WTC11 (cell line): ENCODE data around the gene MTMR6. TPM values are rescaled to one million over a fixed set of nuclear protein-coding genes. Genes with fewer than 3 reads are reported as not detected.

Experiments used
- ATAC-seq: fragments of 200-7000 bp; cut with Tn5 transposase; 2 replicates; pipeline ENCODE4 v1.10.0; 2021; ENCODE audit warnings: mild to moderate bottlenecking, moderate library complexity
- CTCF ChIA-PET: fragments of 300-600 bp; sonication (Branson Sonifier 250); formaldehyde crosslinking; loops from one replicate; lab custom pipeline; 2021; ENCODE audit warnings: antibody characterized with exemption; lab: Charles Lee
- POLR2A ChIA-PET: fragments of 350-600 bp; sonication (Branson Sonifier 250); formaldehyde crosslinking; loops from one replicate; lab custom pipeline; 2021; ENCODE audit warnings: antibody characterized with exemption; lab: Charles Lee
- DNase-seq: peaks from one replicate; pipeline ENCODE4 v3.0.0; 2021; ENCODE audit warnings: low spot score
- H3K27ac Mint-ChIP-seq: 2 replicates; pipeline ENCODE4 v1.8.0; 2021; ENCODE audit warnings: mixed read lengths
- H3K27me3 Mint-ChIP-seq: 2 replicates; pipeline ENCODE4 v1.8.0; 2021; ENCODE audit warnings: low read depth, mild to moderate bottlenecking, moderate library complexity, mixed read lengths
- H3K36me3 Mint-ChIP-seq: 2 replicates; pipeline ENCODE4 v1.8.0; 2021; ENCODE audit warnings: mixed read lengths
- H3K4me1 Mint-ChIP-seq: 2 replicates; pipeline ENCODE4 v1.8.0; 2022; ENCODE audit warnings: mixed read lengths
- H3K4me3 Mint-ChIP-seq: 2 replicates; pipeline ENCODE4 v1.8.0; 2021; ENCODE audit warnings: mild to moderate bottlenecking, moderate library complexity, mixed read lengths
- H3K9me3 Mint-ChIP-seq: 2 replicates; pipeline ENCODE4 v1.8.0; 2021; ENCODE audit warnings: mixed read lengths
- FOXJ3 ChIP-seq: sonication (generic); formaldehyde crosslinking; IDR thresholded peaks from 2 replicates; pipeline ENCODE4 v1.9.0; 2021; ENCODE audit warnings: missing genetic modification reagents, mild to moderate bottlenecking, borderline replicate concordance
- FOXP1 ChIP-seq: sonication (generic); formaldehyde crosslinking; IDR thresholded peaks from 2 replicates; pipeline ENCODE4 v1.8.0; 2022; ENCODE audit warnings: missing genetic modification reagents, mild to moderate bottlenecking, moderate library complexity, borderline replicate concordance
- MYBL2 ChIP-seq: sonication (generic); formaldehyde crosslinking; IDR thresholded peaks from 2 replicates; pipeline ENCODE4 v1.8.1; 2023; ENCODE audit warnings: mild to moderate bottlenecking, moderate library complexity, missing genetic modification reagents
- NR2C2 ChIP-seq: sonication (generic); formaldehyde crosslinking; IDR thresholded peaks from 2 replicates; pipeline ENCODE4 v1.8.0; 2022; ENCODE audit warnings: mild to moderate bottlenecking, missing genetic modification reagents
- NR3C1 ChIP-seq: sonication (generic); formaldehyde crosslinking; conservative IDR thresholded peaks from 2 replicates; pipeline ENCODE4 v1.8.1; 2023; ENCODE audit warnings: low read depth, mild to moderate bottlenecking, missing genetic modification reagents
- SOX15 ChIP-seq: fragments of 250-450 bp; sonication (Bioruptor Pico); IDR thresholded peaks from 2 replicates; pipeline ENCODE4 v1.9.0; 2021; ENCODE audit warnings: mild to moderate bottlenecking
- ZNF396 ChIP-seq: fragments of 250-450 bp; sonication (Bioruptor Pico); IDR thresholded peaks from 2 replicates; pipeline ENCODE4 v1.8.0; 2021; ENCODE audit warnings: mild to moderate bottlenecking, moderate library complexity, borderline replicate concordance
- total RNA-seq: library from RNA; stranded (reverse); gene quantifications from 3 replicates; pipeline ENCODE4 v1.2.3, GENCODE V29; 2021
- TF ChIP-seq, protein P1 (sequence below): sonication (generic); formaldehyde crosslinking; IDR thresholded peaks from 2 replicates; pipeline ENCODE4 v1.8.0; 2022; ENCODE audit warnings: missing genetic modification reagents
- TF ChIP-seq, protein P2 (sequence below): fragments of 250-450 bp; sonication (Bioruptor Pico); IDR thresholded peaks from 2 replicates; pipeline ENCODE4 v1.9.0; 2021; ENCODE audit warnings: mild to moderate bottlenecking
- TF ChIP-seq, protein P3 (sequence below): fragments of 250-450 bp; sonication (Bioruptor Pico); IDR thresholded peaks from 2 replicates; pipeline ENCODE4 v1.8.0; 2021; ENCODE audit warnings: mild to moderate bottlenecking
- TF ChIP-seq, protein P4 (sequence below): fragments of 250-450 bp; sonication (Bioruptor Pico); IDR thresholded peaks from 2 replicates; pipeline ENCODE4 v1.9.0; 2021; ENCODE audit warnings: mild to moderate bottlenecking, borderline replicate concordance
- TF ChIP-seq, protein P5 (sequence below): fragments of 250-450 bp; sonication (Bioruptor Pico); conservative IDR thresholded peaks from 2 replicates; pipeline ENCODE4 v1.9.0; 2021; ENCODE audit warnings: mild to moderate bottlenecking
- TF ChIP-seq, protein P6 (sequence below): sonication (generic); formaldehyde crosslinking; IDR thresholded peaks from 2 replicates; pipeline ENCODE4 v1.8.0; 2023; ENCODE audit warnings: missing genetic modification reagents, mild to moderate bottlenecking, borderline replicate concordance

The MTMR6 gene
- total RNA-seq, 1 experiment from 2014 or later: 8.6 TPM

DNA sequence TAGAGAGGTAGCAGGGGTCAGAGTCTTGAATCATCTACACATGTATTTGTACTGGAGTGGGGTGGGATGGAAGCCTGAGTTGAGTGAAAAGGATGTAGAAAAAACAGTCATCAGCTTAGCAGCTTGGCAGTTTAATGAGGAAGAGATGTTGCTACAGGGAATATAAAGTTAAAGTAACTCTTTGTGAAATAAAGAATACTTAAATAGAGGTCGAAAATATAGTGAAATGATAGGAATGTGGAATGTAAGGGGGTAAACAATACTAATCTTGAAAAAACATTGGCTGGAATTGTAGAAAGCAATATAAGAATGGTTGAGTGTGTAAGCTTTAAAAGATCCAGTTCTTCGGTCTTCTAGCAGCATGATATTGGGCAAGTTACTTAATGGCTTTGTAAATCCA is 36.8 kb upstream of the MTMR6 start (continued):
- TF ChIP-seq, protein P1, sequence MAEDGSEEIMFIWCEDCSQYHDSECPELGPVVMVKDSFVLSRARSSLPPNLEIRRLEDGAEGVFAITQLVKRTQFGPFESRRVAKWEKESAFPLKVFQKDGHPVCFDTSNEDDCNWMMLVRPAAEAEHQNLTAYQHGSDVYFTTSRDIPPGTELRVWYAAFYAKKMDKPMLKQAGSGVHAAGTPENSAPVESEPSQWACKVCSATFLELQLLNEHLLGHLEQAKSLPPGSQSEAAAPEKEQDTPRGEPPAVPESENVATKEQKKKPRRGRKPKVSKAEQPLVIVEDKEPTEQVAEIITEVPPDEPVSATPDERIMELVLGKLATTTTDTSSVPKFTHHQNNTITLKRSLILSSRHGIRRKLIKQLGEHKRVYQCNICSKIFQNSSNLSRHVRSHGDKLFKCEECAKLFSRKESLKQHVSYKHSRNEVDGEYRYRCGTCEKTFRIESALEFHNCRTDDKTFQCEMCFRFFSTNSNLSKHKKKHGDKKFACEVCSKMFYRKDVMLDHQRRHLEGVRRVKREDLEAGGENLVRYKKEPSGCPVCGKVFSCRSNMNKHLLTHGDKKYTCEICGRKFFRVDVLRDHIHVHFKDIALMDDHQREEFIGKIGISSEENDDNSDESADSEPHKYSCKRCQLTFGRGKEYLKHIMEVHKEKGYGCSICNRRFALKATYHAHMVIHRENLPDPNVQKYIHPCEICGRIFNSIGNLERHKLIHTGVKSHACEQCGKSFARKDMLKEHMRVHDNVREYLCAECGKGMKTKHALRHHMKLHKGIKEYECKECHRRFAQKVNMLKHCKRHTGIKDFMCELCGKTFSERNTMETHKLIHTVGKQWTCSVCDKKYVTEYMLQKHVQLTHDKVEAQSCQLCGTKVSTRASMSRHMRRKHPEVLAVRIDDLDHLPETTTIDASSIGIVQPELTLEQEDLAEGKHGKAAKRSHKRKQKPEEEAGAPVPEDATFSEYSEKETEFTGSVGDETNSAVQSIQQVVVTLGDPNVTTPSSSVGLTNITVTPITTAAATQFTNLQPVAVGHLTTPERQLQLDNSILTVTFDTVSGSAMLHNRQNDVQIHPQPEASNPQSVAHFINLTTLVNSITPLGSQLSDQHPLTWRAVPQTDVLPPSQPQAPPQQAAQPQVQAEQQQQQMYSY (CRISPR knock-in tag): no peak
- no peak for TF ChIP-seq MYBL2 (CRISPR knock-in tag)
- TF ChIP-seq, protein P2, sequence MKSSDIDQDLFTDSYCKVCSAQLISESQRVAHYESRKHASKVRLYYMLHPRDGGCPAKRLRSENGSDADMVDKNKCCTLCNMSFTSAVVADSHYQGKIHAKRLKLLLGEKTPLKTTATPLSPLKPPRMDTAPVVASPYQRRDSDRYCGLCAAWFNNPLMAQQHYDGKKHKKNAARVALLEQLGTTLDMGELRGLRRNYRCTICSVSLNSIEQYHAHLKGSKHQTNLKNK (CRISPR knock-in tag): no peak
- TF ChIP-seq FOXP1 (CRISPR knock-in tag): no peak
- no peak for TF ChIP-seq ZNF396
- TF ChIP-seq NR2C2 (CRISPR knock-in tag): no peak

DNA sequence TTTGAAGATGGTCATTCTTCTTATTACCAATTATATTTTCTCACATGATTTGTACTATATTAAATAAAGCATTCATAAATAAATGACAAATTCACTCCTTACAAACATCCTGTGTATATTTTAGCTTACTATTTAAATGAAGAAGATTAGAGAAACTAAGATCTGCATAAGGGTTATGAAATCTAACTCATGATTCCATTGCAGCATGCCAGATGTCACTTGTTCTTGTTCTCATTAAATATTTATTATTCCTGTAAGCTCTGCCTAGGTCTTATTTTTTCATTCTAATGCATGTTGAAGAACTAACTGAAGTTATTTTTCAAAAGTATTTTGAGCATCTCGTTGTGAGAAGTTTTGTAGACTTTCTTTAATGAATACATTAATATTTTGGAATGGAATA is 32.5 kb upstream of the MTMR6 start:
- DNase-seq: no peak
- peaks cover 2% of the 10 kb centered on the region; the same call in 1 of the 2 replicates for H3K4me1 Mint-ChIP-seq
- no peaks in the 10 kb centered on the region for H3K9me3 Mint-ChIP-seq
- ATAC-seq: no peak
- H3K4me3 Mint-ChIP-seq: no peak overlapping the region
- no peaks in the 10 kb centered on the region for H3K27me3 Mint-ChIP-seq
- CTCF ChIA-PET: interaction anchor here (0.6 kb wide), 1 partner anchor 115 kb away, joined by 3 read pairs; no protein-coding TSS in a partner anchor
- POLR2A ChIA-PET: no interaction called here
- H3K36me3 Mint-ChIP-seq: peaks cover 37% of the 10 kb centered on the region
- H3K27ac Mint-ChIP-seq: no peak overlapping the region
- no peak for TF ChIP-seq FOXJ3 (CRISPR knock-in tag)
- no peak for TF ChIP-seq SOX15 (CRISPR knock-in tag)
- TF ChIP-seq, protein P1 (CRISPR knock-in tag): no peak
- no peak for TF ChIP-seq NR3C1 (CRISPR knock-in tag)
- TF ChIP-seq, protein P3, sequence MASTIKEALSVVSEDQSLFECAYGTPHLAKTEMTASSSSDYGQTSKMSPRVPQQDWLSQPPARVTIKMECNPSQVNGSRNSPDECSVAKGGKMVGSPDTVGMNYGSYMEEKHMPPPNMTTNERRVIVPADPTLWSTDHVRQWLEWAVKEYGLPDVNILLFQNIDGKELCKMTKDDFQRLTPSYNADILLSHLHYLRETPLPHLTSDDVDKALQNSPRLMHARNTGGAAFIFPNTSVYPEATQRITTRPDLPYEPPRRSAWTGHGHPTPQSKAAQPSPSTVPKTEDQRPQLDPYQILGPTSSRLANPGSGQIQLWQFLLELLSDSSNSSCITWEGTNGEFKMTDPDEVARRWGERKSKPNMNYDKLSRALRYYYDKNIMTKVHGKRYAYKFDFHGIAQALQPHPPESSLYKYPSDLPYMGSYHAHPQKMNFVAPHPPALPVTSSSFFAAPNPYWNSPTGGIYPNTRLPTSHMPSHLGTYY: no peak
- TF ChIP-seq, protein P4, sequence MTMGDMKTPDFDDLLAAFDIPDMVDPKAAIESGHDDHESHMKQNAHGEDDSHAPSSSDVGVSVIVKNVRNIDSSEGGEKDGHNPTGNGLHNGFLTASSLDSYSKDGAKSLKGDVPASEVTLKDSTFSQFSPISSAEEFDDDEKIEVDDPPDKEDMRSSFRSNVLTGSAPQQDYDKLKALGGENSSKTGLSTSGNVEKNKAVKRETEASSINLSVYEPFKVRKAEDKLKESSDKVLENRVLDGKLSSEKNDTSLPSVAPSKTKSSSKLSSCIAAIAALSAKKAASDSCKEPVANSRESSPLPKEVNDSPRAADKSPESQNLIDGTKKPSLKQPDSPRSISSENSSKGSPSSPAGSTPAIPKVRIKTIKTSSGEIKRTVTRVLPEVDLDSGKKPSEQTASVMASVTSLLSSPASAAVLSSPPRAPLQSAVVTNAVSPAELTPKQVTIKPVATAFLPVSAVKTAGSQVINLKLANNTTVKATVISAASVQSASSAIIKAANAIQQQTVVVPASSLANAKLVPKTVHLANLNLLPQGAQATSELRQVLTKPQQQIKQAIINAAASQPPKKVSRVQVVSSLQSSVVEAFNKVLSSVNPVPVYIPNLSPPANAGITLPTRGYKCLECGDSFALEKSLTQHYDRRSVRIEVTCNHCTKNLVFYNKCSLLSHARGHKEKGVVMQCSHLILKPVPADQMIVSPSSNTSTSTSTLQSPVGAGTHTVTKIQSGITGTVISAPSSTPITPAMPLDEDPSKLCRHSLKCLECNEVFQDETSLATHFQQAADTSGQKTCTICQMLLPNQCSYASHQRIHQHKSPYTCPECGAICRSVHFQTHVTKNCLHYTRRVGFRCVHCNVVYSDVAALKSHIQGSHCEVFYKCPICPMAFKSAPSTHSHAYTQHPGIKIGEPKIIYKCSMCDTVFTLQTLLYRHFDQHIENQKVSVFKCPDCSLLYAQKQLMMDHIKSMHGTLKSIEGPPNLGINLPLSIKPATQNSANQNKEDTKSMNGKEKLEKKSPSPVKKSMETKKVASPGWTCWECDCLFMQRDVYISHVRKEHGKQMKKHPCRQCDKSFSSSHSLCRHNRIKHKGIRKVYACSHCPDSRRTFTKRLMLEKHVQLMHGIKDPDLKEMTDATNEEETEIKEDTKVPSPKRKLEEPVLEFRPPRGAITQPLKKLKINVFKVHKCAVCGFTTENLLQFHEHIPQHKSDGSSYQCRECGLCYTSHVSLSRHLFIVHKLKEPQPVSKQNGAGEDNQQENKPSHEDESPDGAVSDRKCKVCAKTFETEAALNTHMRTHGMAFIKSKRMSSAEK (CRISPR knock-in tag): no peak
- TF ChIP-seq, protein P5, sequence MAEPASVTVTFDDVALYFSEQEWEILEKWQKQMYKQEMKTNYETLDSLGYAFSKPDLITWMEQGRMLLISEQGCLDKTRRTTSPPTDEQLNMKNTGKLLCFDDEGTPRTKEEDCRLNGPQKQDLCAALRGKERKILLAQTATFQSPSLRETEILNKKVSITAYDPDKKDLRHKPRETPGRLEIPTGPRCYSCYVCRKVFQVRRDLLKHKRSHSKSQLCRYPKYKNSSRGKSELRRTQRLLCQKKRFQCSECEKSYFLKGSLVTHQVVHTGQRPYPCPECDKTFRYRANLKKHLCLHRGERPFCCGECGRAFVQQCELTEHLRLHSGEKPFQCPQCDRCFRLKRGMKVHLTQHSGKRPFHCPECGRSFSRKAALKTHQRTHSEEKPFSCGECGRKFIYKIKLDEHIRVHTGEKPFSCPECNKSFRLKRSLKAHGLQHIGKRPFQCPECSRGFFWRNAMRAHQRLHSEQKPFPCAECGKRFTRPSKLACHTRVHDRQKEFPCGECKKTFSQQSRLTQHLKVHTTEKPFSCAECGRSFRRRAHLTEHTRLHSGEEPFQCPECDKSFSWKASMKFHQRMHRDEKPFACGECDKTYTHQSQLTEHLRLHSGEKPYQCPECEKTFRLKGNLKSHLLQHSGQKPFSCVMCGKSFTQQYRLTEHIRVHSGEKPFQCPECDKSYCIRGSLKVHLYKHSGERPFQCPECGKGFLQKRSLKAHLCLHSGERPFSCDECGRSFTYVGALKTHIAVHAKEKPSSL (CRISPR knock-in tag): no peak
- TF ChIP-seq, protein P6, sequence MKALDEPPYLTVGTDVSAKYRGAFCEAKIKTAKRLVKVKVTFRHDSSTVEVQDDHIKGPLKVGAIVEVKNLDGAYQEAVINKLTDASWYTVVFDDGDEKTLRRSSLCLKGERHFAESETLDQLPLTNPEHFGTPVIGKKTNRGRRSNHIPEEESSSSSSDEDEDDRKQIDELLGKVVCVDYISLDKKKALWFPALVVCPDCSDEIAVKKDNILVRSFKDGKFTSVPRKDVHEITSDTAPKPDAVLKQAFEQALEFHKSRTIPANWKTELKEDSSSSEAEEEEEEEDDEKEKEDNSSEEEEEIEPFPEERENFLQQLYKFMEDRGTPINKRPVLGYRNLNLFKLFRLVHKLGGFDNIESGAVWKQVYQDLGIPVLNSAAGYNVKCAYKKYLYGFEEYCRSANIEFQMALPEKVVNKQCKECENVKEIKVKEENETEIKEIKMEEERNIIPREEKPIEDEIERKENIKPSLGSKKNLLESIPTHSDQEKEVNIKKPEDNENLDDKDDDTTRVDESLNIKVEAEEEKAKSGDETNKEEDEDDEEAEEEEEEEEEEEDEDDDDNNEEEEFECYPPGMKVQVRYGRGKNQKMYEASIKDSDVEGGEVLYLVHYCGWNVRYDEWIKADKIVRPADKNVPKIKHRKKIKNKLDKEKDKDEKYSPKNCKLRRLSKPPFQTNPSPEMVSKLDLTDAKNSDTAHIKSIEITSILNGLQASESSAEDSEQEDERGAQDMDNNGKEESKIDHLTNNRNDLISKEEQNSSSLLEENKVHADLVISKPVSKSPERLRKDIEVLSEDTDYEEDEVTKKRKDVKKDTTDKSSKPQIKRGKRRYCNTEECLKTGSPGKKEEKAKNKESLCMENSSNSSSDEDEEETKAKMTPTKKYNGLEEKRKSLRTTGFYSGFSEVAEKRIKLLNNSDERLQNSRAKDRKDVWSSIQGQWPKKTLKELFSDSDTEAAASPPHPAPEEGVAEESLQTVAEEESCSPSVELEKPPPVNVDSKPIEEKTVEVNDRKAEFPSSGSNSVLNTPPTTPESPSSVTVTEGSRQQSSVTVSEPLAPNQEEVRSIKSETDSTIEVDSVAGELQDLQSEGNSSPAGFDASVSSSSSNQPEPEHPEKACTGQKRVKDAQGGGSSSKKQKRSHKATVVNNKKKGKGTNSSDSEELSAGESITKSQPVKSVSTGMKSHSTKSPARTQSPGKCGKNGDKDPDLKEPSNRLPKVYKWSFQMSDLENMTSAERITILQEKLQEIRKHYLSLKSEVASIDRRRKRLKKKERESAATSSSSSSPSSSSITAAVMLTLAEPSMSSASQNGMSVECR (CRISPR knock-in tag): no peak
